Rectal smooth muscle tissue (tissue), 1 donor: Measurements from ENCODE around the gene ME2.

Experiments
- H3K27ac ChIP-seq: one replicate; pipeline ENCODE4 v1.7.0; 2013; ENCODE audit warnings: low read depth, low read length, inconsistent platforms
- H3K27me3 ChIP-seq: one replicate; pipeline ENCODE4 v1.7.0; 2013; ENCODE audit warnings: low read length; ENCODE audit not compliant: control insufficient read depth, insufficient read depth
- H3K36me3 ChIP-seq: one replicate; pipeline ENCODE4 v1.7.0; 2013; ENCODE audit warnings: low read length; ENCODE audit not compliant: control insufficient read depth, insufficient read depth
- H3K4me1 ChIP-seq: one replicate; pipeline ENCODE4 v1.7.0; 2013; ENCODE audit warnings: low read length; ENCODE audit not compliant: control insufficient read depth, insufficient read depth
- H3K4me3 ChIP-seq: one replicate; pipeline ENCODE4 v1.7.0; 2013; ENCODE audit warnings: low read length
- H3K9ac ChIP-seq: one replicate; pipeline ENCODE4 v1.7.0; 2013; ENCODE audit warnings: low read length

The ME2 gene

DNA sequence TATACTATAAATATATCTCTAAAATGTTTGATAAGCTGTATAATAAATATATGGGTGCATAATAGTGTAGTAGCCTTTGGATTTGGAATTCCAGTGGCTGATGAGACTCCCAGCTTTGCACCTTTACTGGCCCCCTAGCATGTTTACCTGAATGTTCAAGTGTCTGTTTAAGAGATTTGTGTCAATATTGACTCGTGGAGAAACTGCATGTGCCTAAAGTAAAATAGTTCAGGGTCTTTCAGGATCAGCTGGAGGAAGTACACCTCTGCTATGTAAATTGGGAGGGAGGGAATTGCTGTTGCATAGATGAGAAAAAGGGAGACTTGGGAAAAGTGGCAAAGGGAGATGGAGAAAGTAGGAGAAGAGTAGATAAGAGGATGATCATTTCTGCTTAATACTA, 23.9 kb downstream of the ME2 start:
- Histone ChIP-seq H3K9ac (no peak overlapping the region), H3K4me1 (no peaks in the 10 kb centered on the region), H3K27me3 (no peaks in the 10 kb centered on the region), H3K4me3 (no peak overlapping the region), H3K36me3 (peaks cover 7% of the 10 kb centered on the region), H3K27ac (no peak overlapping the region)

DNA sequence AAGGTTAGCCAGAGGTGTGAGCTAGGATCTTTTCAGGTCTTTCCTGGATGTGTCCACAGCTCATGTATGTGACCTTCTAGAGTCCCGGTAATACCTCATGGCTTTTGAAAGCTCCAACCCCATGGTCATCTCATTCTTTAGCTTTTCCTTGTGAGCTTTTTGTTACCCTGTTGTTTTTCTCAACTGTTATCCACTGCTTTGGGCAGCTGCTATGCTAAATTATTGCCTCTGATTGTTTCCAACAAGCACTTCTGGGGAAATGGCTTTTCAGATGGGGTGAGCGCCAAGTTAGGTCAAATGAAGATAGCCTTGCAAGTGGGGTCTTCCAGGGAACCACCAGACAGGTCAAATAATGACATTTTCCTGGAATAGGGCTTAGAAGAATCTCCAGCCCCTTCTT, 27.9 kb downstream of the ME2 start:
- Histone ChIP-seq H3K36me3 (peaks cover 5% of the 10 kb centered on the region), H3K9ac (no peak overlapping the region), H3K4me3 (no peak overlapping the region), H3K4me1 (no peaks in the 10 kb centered on the region), H3K27me3 (no peaks in the 10 kb centered on the region), H3K27ac (no peak overlapping the region)

DNA sequence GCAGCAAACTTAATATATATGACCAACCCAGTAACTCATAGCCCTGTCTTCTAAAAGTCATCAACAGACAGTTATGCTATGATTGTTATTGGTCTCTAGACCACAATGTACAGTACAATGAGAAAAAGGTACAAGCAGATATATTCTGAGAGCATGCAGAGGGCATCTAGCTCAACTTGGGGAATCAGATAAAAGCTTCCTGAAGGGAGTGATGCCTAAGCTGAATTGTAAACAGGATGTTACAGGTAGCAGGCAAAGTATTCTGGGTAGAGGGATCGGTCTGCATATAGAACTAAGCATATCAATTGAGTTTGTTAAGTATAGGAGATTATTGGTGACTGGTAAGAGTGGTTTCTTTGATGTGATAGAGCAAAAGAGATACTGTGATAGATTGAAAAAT, 30.3 kb downstream of the ME2 start:
- no peaks in the 10 kb centered on the region for H3K4me1 ChIP-seq
- H3K27me3 ChIP-seq = no peaks in the 10 kb centered on the region
- H3K27ac ChIP-seq = no peak overlapping the region
- no peak overlapping the region for H3K9ac ChIP-seq
- no peak overlapping the region for H3K4me3 ChIP-seq
- H3K36me3 ChIP-seq = peaks cover 5% of the 10 kb centered on the region

DNA sequence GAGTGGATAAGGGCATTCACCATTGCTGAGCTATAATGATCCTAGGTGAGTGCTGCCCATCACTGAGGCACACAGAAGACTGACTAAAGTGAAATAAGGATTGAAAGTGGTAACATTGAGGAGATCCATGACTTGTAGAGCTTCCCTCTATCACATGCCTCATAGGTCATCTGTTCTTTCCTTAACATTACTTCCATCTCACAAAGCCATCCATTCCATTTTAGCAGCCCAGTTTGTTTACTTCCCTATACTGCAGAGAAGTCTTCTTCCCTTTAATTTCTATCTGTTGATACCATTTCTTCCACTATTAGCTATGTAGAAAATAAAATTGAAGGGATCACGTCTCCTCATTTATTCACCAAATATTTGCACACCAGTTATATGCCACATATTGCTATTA, 32.1 kb downstream of the ME2 start:
- peaks cover 5% of the 10 kb centered on the region for H3K36me3 ChIP-seq
- H3K27me3 ChIP-seq = no peaks in the 10 kb centered on the region
- H3K4me3 ChIP-seq = no peak overlapping the region
- no peaks in the 10 kb centered on the region for H3K4me1 ChIP-seq
- no peak overlapping the region for H3K27ac ChIP-seq
- H3K9ac ChIP-seq = no peak overlapping the region

DNA sequence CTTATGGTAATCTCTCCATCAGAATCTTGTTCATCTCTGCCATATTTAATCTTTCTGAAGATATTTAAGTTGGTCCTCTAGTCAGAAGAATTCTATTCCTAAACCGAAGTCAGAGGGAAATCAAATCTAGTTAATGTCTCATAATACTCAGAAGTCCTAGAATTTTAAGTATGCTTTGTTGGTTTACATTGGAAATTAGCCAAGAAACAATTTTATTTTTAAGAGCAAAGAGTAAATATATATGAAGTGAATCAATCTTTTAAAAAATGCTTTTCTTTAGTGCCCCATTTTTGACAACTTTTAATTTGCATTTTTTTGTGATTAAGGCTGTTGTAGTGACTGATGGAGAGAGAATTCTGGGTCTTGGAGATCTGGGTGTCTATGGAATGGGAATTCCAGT, 38.1 kb downstream of the ME2 start:
- no peaks in the 10 kb centered on the region for H3K4me1 ChIP-seq
- H3K36me3 ChIP-seq = peaks cover 6% of the 10 kb centered on the region
- no peaks in the 10 kb centered on the region for H3K27me3 ChIP-seq
- no peak overlapping the region for H3K27ac ChIP-seq
- H3K4me3 ChIP-seq = no peak overlapping the region
- no peak overlapping the region for H3K9ac ChIP-seq

DNA sequence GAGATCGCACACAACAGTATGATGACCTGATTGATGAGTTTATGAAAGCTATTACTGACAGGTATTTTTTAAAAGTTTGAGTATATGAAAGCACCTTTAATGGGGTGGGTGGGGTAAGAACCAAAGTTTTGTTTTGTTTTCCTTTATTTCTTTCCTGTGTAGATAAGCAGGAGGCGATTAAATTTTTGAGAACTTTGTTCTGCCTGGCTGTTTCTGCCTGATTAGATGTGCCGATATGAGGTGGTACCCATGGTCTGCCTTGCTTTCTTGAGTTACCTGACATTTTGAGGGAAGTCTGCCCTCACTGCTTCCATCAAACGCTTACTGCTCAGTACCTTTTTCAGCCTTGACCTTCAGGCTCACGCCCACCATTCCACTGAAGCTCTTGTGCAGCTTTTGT, 39.2 kb downstream of the ME2 start:
- Histone ChIP-seq H3K27ac (no peak overlapping the region), H3K4me1 (no peaks in the 10 kb centered on the region), H3K9ac (no peak overlapping the region), H3K4me3 (no peak overlapping the region), H3K27me3 (no peaks in the 10 kb centered on the region), H3K36me3 (peaks cover 12% of the 10 kb centered on the region)

DNA sequence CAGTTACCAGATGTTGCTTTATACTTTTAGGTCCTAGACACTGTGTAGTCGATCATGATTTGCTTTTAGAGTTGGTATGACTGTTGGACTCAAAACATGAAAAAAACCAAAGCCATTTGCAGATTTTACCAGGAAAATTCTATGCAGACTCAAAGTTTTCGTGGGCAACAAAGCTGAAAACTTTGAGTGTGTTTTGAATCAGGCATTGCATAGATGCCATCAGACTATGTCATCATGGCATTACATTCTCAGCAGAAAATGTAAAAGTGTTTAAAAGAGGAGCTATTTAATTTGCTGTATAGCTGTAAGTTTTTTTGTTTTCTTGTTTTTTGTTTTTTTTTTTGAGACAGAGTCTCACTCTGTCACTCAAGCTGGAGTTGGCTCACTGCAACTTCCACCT, 45.5 kb downstream of the ME2 start:
- Histone ChIP-seq H3K9ac (no peak overlapping the region), H3K4me1 (no peaks in the 10 kb centered on the region), H3K27ac (no peak overlapping the region), H3K36me3 (peaks cover 5% of the 10 kb centered on the region), H3K27me3 (no peaks in the 10 kb centered on the region), H3K4me3 (no peak overlapping the region)

DNA sequence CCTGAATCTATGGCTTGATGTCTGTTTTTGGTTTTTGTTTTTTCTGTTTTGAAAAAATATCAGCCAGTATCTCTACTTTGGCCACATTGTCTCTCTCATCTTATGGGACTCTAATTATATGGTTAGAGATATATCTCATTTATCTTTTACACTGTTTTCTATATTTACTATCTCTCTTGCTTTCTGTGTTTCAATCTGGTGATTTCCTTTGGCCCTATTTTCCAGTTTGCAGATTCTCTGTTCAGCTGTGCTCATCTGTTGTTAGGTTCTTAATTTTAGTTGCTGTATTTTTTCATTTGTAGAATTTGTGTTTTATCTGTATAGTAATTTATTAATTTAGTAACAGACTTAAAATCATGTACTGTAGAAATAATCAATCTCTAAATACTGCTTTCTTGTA, 47.6 kb downstream of the ME2 start:
- H3K4me1 ChIP-seq = no peaks in the 10 kb centered on the region
- H3K4me3 ChIP-seq = no peak overlapping the region
- peaks cover 5% of the 10 kb centered on the region for H3K36me3 ChIP-seq
- no peaks in the 10 kb centered on the region for H3K27me3 ChIP-seq
- no peak overlapping the region for H3K9ac ChIP-seq
- no peak overlapping the region for H3K27ac ChIP-seq

DNA sequence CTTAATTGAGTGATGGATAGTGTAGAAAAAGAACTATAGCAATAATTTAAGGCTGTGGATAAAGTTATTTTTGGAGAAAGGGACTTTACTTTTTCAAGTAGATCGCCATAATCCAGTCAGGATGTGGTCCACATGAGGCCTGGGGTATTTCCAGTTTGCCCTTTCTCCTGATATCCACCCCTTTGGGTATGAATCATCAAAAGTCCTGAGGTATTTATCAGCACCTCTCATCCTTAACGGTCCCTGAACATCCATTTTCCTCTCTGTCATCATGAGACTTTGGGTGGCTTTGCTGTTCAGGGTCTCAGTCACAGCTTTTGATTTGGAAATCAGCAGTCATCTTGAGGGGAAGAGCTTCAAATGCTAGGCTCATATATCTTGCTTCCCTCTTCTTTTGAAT, 49.6 kb downstream of the ME2 start:
- Histone ChIP-seq H3K27ac (no peak overlapping the region), H3K36me3 (no peaks in the 10 kb centered on the region), H3K4me1 (no peaks in the 10 kb centered on the region), H3K4me3 (no peak overlapping the region), H3K9ac (no peak overlapping the region), H3K27me3 (no peaks in the 10 kb centered on the region)

DNA sequence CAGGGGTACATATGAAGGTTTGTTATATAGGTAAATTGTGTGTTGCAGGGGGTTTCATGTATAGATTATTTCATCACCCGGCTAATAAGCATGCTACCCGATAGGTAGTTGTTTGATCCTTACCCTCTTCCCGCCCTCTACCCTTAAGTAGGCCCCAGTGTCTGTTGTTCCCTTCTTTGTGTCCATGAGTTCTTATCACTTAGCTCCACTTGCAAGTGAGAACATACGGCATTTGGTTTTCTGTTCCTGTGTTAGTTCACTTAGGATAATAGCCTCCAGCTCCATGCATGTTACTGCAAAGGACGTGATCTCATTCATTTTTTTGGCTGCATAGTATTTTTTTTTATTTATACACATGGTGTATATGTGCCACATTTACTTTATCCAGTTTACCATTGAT, 54.8 kb downstream of the ME2 start:
- Histone ChIP-seq H3K9ac (no peak overlapping the region), H3K4me1 (no peaks in the 10 kb centered on the region), H3K4me3 (no peak overlapping the region), H3K27ac (no peak overlapping the region), H3K27me3 (no peaks in the 10 kb centered on the region), H3K36me3 (no peaks in the 10 kb centered on the region)

DNA sequence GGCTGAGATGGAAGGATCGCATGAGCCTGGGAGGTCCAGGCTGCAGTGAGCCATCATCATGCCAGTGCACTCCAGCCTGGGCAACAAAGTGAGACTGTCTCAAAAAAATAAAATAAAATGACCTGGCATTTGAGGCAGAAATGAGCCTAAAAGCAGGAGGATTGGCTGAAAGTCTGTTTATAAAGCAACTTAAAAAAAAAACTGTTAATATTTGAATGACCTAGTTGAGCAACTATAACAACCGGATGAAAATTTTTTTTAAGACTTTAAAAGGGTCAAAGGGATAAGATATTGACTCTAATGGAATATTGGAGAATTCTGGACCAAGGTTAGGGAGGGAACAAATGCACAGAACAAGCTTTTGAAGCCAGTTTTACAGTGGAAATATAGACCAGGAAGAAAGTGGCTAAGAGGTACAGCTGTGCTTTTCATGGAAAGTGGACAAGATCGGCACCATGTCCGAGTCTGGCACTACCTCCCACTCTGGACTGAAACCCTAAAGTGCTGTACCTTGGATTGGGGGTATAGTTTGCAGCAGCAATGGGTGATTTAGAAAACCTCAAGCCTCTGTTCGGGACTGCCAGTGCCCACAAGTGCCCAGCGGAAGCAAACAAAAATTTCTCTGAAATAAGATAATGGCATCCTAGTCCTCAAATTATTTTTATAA, 55.8 kb downstream of the ME2 start:
- no peaks in the 10 kb centered on the region for H3K36me3 ChIP-seq

DNA sequence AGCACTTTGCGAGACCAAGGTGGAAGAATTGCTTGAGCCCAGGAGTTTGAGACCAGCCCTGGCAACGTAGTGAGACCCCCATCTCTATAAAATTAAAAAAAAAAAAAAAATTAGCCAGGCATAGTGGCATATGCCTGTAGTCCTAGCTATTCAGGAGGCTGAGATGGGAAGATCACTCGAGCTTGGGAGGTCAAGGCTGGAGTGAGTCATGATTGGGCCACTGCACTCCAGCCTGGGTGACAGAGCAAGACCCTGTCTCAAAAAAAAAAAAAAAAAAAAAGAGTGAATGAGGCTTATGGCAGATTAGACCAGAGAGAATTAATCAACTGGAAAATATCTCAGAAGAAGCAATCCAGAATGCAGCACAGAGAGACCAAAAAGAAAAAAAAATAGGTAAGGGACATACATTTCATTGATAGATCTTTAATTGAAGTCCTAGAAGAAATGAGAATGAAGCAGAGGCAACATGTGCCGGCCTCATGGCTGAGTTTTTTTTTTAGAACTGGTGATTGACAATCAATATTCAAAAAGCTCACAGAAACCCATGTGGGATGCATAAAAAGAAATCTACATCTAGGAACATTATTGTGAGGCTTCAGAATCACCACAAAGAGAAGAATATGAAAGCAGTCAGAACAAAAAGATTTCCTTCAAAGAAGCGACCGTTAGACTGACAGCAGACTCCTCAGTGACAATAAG, 56.7 kb downstream of the ME2 start:
- Histone ChIP-seq H3K4me1 (no peaks in the 10 kb centered on the region), H3K9ac (no peak overlapping the region), H3K27ac (no peak overlapping the region), H3K36me3 (no peaks in the 10 kb centered on the region), H3K4me3 (no peak overlapping the region), H3K27me3 (no peaks in the 10 kb centered on the region)

More for the DNA sequence above, 55.8 kb downstream of the ME2 start:
- Histone ChIP-seq H3K9ac (no peak overlapping the region), H3K27me3 (no peaks in the 10 kb centered on the region), H3K27ac (no peak overlapping the region), H3K4me1 (no peaks in the 10 kb centered on the region), H3K4me3 (no peak overlapping the region)

DNA sequence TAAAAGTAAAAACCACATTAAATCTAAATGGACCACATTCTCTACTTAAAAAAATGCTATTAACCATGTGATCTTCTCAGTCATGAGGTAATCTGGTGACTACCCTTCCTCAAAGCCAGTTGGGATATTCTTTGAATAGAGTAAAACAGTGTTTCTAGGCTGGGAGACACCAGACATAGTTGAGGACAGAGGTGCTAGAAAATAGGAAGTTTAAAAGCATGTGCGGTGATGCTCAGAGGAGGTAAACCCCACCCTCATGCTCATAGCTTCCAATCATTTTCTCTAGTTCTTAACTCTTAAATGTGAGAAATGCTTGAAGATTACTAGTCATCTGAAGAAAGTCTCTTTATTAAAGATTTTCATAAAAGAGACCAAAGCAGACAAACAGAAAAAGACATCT, 58.3 kb downstream of the ME2 start:
- Histone ChIP-seq H3K27ac (no peak overlapping the region), H3K9ac (no peak overlapping the region), H3K4me1 (no peaks in the 10 kb centered on the region), H3K27me3 (no peaks in the 10 kb centered on the region), H3K36me3 (no peaks in the 10 kb centered on the region), H3K4me3 (no peak overlapping the region)
